SU-DHL-6 (cell line): ENCODE data around the gene IRF2BP1.

Experiments used
- CTCF ChIP-seq: fragments of 200-600 bp; sonication (generic); IDR thresholded peaks from one replicate; pipeline ENCODE4 v1.5.1; 2017; ENCODE audit warnings: antibody characterized with exemption, mild to moderate bottlenecking, low read length, moderate library complexity; ENCODE audit not compliant: insufficient read depth, poor library complexity, severe bottlenecking
- EZH2phosphoT487 ChIP-seq: fragments of 200-600 bp; sonication (generic), shearing (Covaris generic); conservative IDR thresholded peaks from 2 replicates; pipeline ENCODE4 v1.6.1; 2018; ENCODE audit warnings: mild to moderate bottlenecking, antibody characterized with exemption, low read length, moderate library complexity, mixed read lengths

- TF ChIP-seq CTCF: no peak
- TF ChIP-seq EZH2phosphoT487: no peak
Observed at GRCh38 chr19:45899919-45900589, 14.1 kb upstream of the IRF2BP1 start.
